AG09309 (cell line): ENCODE data around the gene MKKS.
"Not testable (repeated sequence)": the region's sequence is repeated elsewhere in the genome, so short reads cannot be mapped to it uniquely, and the experiment has no call there.

ENCODE experiments used
- DNase-seq: peaks from one replicate; pipeline ENCODE4 v3.0.0-alpha.2; 2010; ENCODE audit warnings: low read depth
- H3K4me3 ChIP-seq: 2 replicates; pipeline ENCODE4 v1.5.1; 2011; ENCODE audit warnings: mild to moderate bottlenecking, low read depth, low read length, moderate library complexity; ENCODE audit not compliant: control insufficient read depth
- CTCF ChIP-seq: IDR thresholded peaks from 2 replicates; pipeline ENCODE4 v1.5.1; 2011; ENCODE audit warnings: mild to moderate bottlenecking, low read depth, low read length, inconsistent platforms; ENCODE audit not compliant: insufficient read depth, control insufficient read depth; ENCODE audit errors: missing control alignments

Gene MKKS

GRCh38 chr20:10404959-10405530, 29.0 kb downstream of the MKKS start:
- TF ChIP-seq CTCF = no peak
- H3K4me3 ChIP-seq = no peak overlapping the region
- DNase-seq = no peak

GRCh38 chr20:10404023-10404628, 29.9 kb downstream of the MKKS start:
- H3K4me3 ChIP-seq = no peak overlapping the region
- DNase-seq = no peak

GRCh38 chr20:10402938-10403608, 30.9 kb downstream of the MKKS start:
- TF ChIP-seq CTCF = no peak
- DNase-seq = no peak
- no peak overlapping the region for H3K4me3 ChIP-seq

More at GRCh38 chr20:10404023-10404628, 29.9 kb downstream of the MKKS start:
- no peak for TF ChIP-seq CTCF

- TF ChIP-seq CTCF = no peak
- H3K4me3 ChIP-seq = no peak overlapping the region
- DNase-seq = no peak
These were observed 35.1 kb downstream of the MKKS start for GRCh38 chr20:10398834-10399369.

- not testable (repeated sequence) for H3K4me3 ChIP-seq, DNase-seq
These were observed 39.3 kb downstream of the MKKS start for GRCh38 chr20:10394752-10395151.

- DNase-seq = no peak
- no peak for TF ChIP-seq CTCF
- H3K4me3 ChIP-seq = no peak overlapping the region
These were observed 43.3 kb downstream of the MKKS start for GRCh38 chr20:10390709-10391108.

- DNase-seq = no peak
- no peak overlapping the region for H3K4me3 ChIP-seq
- no peak for TF ChIP-seq CTCF
These were observed 45.4 kb downstream of the MKKS start for GRCh38 chr20:10388597-10388996.
